Ovary (tissue), 9 donors: Measurements from ENCODE around the gene RGS1. TPM values are rescaled to one million over a fixed set of nuclear protein-coding genes. Genes with fewer than 3 reads are reported as not detected.
A peak's percentile ranks its signal among the peaks of the same experiment; 100 is the strongest.
"Not testable (repeated sequence)": the region's sequence is repeated elsewhere in the genome, so short reads cannot be mapped to it uniquely, and the experiment has no call there.

ENCODE experiments used
- DNase-seq, 5 donors: peaks; one replicate each; pipeline ENCODE4 v3.0.0-alpha.2; 2019 to 2020
- H3K27ac ChIP-seq, 2 donors: fragments of 200-600 bp; one replicate each; pipeline versions ENCODE4 v1.5.1 to v1.8.0; 2019 to 2022
- H3K27me3 ChIP-seq: fragments of 200-600 bp; one replicate; pipeline ENCODE4 v1.8.0; 2022
- H3K36me3 ChIP-seq: fragments of 200-600 bp; sonication (generic); one replicate; pipeline ENCODE4 v1.5.1; 2019
- H3K4me1 ChIP-seq: one replicate; pipeline ENCODE4 v1.8.1; 2013; ENCODE audit warnings: mild to moderate bottlenecking, moderate library complexity; ENCODE audit not compliant: insufficient read depth
- H3K4me3 ChIP-seq: fragments of 200-600 bp; sonication (generic); one replicate; pipeline ENCODE4 v1.5.1; 2017
- H3K9me3 ChIP-seq, 2 donors: fragments of 200-600 bp in 1 of 2; sonication (generic) in 1 of 2; one replicate each; pipeline versions ENCODE4 v1.5.1 to v1.8.1; 2013 to 2019; ENCODE audit warnings: mild to moderate bottlenecking in 1 of 2, moderate library complexity in 1 of 2
- CTCF ChIP-seq, 3 donors: fragments of 450-650 bp in 2 of 3; fragments of 200-600 bp in 1 of 3; IDR thresholded peaks; one replicate each; pipeline versions ENCODE4 v1.5.1 to v1.8.0; 2016 to 2022; ENCODE audit warnings: antibody characterized with exemption in 3 of 3, mild to moderate bottlenecking in 1 of 3
- EP300 ChIP-seq: sonication (generic); formaldehyde crosslinking; IDR thresholded peaks from one replicate; pipeline ENCODE4 v1.6.1; 2017; ENCODE audit warnings: antibody characterized with exemption
- POLR2A ChIP-seq: fragments of 450-650 bp; IDR thresholded peaks from one replicate; pipeline ENCODE4 v1.6.1; 2017; ENCODE audit warnings: antibody characterized with exemption, mild to moderate bottlenecking, moderate library complexity
- WGBS, 3 donors: extraction: QIAGEN DNeasy Blood & Tissue Kit in 1 of 3; methylation state at CpG; one replicate each; pipeline versions ENCODE4 v1.1.5 to v1.1.7; 2013 to 2017; 5-methylcytosine and 5-hydroxymethylcytosine counted together
- intact Hi-C, 4 donors: fragments of 100-400 bp; cut with DNase I; formaldehyde crosslinking; loops; one replicate each; pipeline versions ENCODE4 v1.11.0 to v1.15.1; 2022 to 2023
- polyA plus RNA-seq, 2 donors: library from polyadenylated mRNA; stranded (reverse); fragments of 200-250 nt in 1 of 2; fragments of 350-450 nt in 1 of 2; fragmentation: Illumina TruSeq in 1 of 2; extraction: RNeasy Lipid Tissue Mini Kit (QIAGEN cat#74804) in 1 of 2; gene quantifications; one replicate each; pipeline ENCODE4 v1.2.3, GENCODE V29; 2013 to 2014
- total RNA-seq, 7 donors: library from RNA; depleted of rRNA in 2 of 7; stranded (reverse); fragments of >200 nt in 2 of 7; fragmentation: NEBNext Ultra II Directional in 3 of 7; extraction: Animal tissue kit (Norgen Biotek cat#: 25700) in 3 of 7; gene quantifications; one replicate each; pipeline versions ENCODE4 v1.1.0 to v1.2.4, GENCODE V29; 2016 to 2023
- donor health status: DM: no; HTN: no; CAD: no; lungs with moderate emphysema.
- donor health status: DM: no; HTN: no; CAD: no.
- donor health status: Bipolar disorder and iron deficiency.
- donor health status: DM: yes; HTN: yes; CAD: no.
- donor health status: DM: no; HTN: no; CAD: no.
- donor health status: DM: yes; HTN: yes; CAD: no.

RGS1 gene
- total and polyA plus RNA-seq, 9 donors: 7.5 to 129 (median 17.0) TPM

GRCh38 chr1:192529031-192529755 lies 46.4 kb upstream of the RGS1 start:
- Histone ChIP-seq H3K9me3 (no peaks in the 10 kb centered on the region), H3K4me3 (no peak overlapping the region), H3K4me1 (no peaks in the 10 kb centered on the region), H3K36me3 (no peaks in the 10 kb centered on the region), H3K27ac (no peak overlapping the region), H3K27me3 (no peaks in the 10 kb centered on the region)
- intact Hi-C loops: loop anchor here in 1 of 4 donors (10.0 kb wide), 1 partner anchor 804 kb away; no protein-coding TSS in a partner anchor
- WGBS, 3 donors: 88 to 93% (median 90%) methylated on average over 3 of the region's 3 CpGs
- DNase-seq: no peak
- TF ChIP-seq POLR2A: no peak

DNA sequence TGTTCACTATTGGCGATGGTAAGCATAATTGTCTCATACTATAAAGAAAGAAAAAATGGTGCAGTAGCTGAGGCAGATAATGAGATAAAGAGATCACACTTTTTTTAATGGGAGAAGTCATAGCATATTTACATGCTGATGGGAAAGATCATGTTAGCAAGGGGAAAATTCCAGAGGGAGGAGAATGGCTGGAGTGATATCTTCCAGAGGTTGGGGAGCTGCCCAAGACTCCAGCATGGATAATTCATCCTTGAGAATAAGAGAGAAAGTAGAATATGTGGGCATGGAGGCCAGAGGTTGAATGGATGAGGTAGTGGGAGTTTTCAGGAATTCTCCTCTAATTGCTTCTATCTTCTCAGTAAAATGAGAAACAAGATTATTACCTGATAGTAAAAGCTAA lies 45.8 kb upstream of the RGS1 start:
- no peak for TF ChIP-seq POLR2A
- TF ChIP-seq EP300: no peak
- no peak for TF ChIP-seq CTCF (IDR thresholded peaks at IDR 0.05)
- Histone ChIP-seq H3K36me3 (no peaks in the 10 kb centered on the region), H3K9me3 (no peaks in the 10 kb centered on the region), H3K27ac (no peak overlapping the region), H3K27me3 (no peaks in the 10 kb centered on the region), H3K4me1 (no peaks in the 10 kb centered on the region), H3K4me3 (no peak overlapping the region)
- DNase-seq: no peak
- 78 to 86% (median 86%) methylated on average over 1 of the region's 1 CpG for WGBS, 3 donors
- intact Hi-C loops: loop anchor here in 1 of 4 donors (10.0 kb wide), 1 partner anchor 805 kb away; no protein-coding TSS in a partner anchor

GRCh38 chr1:192530254-192530653 lies 45.3 kb upstream of the RGS1 start:
- Histone ChIP-seq H3K4me3 (no peak overlapping the region), H3K4me1 (no peaks in the 10 kb centered on the region), H3K9me3 (no peaks in the 10 kb centered on the region), H3K36me3 (no peaks in the 10 kb centered on the region), H3K27ac (no peak overlapping the region), H3K27me3 (no peaks in the 10 kb centered on the region)
- TF ChIP-seq POLR2A: no peak
- no peak for TF ChIP-seq EP300
- no peak for TF ChIP-seq CTCF (IDR thresholded peaks at IDR 0.05)
- 2 to 13% (median 6%) methylated on average over 2 of the region's 2 CpGs for WGBS, 3 donors
- intact Hi-C loops: no loop called here
- no peak for DNase-seq

DNA sequence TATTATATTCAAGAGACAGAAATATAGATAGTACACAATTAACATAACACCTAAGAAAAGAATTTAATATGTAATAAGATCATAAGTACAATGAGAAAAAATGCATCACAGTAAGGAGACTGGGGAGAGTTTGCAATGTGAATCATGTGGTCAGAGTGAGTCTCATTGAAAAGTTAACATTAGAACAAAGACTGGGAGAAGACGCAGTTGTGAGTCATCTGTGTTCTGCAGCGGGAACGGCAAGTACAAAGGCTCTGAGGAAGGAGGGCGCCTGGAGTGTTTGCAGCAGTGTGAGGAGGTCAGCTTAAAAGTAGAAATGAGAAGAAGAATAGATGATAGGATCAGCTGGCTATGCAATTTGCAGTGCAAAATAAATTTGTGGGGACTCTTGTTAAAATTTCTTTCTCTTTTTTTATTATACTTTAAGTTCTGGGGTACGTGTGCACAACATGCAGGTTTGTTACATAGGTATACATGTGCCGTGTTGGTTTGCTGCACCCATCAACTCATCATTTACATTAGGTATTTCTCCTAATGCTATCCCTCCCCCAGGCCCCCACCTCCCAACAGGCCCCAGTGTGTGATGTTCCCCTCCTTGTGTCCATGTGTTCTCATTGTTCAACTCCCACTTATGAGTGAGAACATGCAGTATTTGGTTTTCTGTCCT lies 44.4 kb upstream of the RGS1 start:
- H3K36me3 ChIP-seq, H3K4me3 ChIP-seq, H3K27me3 ChIP-seq, intact Hi-C loops, H3K27ac ChIP-seq, H3K9me3 ChIP-seq, H3K4me1 ChIP-seq: not testable (repeated sequence)
- DNase-seq: peak in 3 of 5 donors; percentile 11 to 50 (median 23)
- 67 to 72% (median 72%) methylated on average over 6 of the region's 6 CpGs for WGBS, 3 donors

GRCh38 chr1:192534666-192535065 lies 40.9 kb upstream of the RGS1 start:
- no peak overlapping the region for H3K4me3 ChIP-seq
- no peaks in the 10 kb centered on the region for H3K36me3 ChIP-seq
- intact Hi-C loops: no loop called here
- WGBS, 3 donors: 43 to 48% (median 44%) methylated on average over 2 of the region's 2 CpGs
- peaks cover under 1% of the 10 kb centered on the region for H3K4me1 ChIP-seq
- TF ChIP-seq EP300 (no peak), POLR2A (no peak), CTCF (IDR thresholded peaks at IDR 0.05) (no peak)
- no peak overlapping the region for H3K27ac ChIP-seq
- H3K9me3 ChIP-seq: no peaks in the 10 kb centered on the region
- DNase-seq: no peak
- no peaks in the 10 kb centered on the region for H3K27me3 ChIP-seq
